Peyer's patch (tissue), 4 donors: ENCODE data around the gene CYB561D2. TPM values are rescaled to one million over a fixed set of nuclear protein-coding genes. Genes with fewer than 3 reads are reported as not detected.

Experiments used
- DNase-seq, 3 donors: peaks; one replicate each; pipeline ENCODE4 v3.0.0-alpha.2; 2017 to 2019
- H3K27ac ChIP-seq, 4 donors: fragments of 200-600 bp; sonication (generic); one replicate each; pipeline ENCODE4 v1.5.1; 2016 to 2019
- H3K27me3 ChIP-seq, 2 donors: fragments of 200-600 bp; sonication (generic); one replicate each; pipeline ENCODE4 v1.5.1; 2019
- H3K36me3 ChIP-seq, 3 donors: fragments of 200-600 bp; sonication (generic); one replicate each; pipeline ENCODE4 v1.5.1; 2016 to 2019
- H3K4me1 ChIP-seq, 4 donors: fragments of 200-600 bp; sonication (generic); one replicate each; pipeline ENCODE4 v1.5.1; 2016 to 2019
- H3K4me3 ChIP-seq, 4 donors: fragments of 200-600 bp; sonication (generic); 1 replicate in 3 of 4; 2 replicates in 1 of 4; pipeline ENCODE4 v1.5.1; 2016 to 2019; ENCODE audit warnings: mild to moderate bottlenecking in 1 of 4
- H3K9me3 ChIP-seq, 4 donors: fragments of 200-600 bp; sonication (generic); one replicate each; pipeline ENCODE4 v1.5.1; 2016 to 2019; ENCODE audit warnings: mild to moderate bottlenecking in 1 of 4
- CTCF ChIP-seq, 6 experiments: fragments of 450-650 bp in 4 of 6; fragments of 200-600 bp in 2 of 6; sonication (generic) in 1 of 6; IDR thresholded peaks; one replicate each; pipeline ENCODE4 v1.5.1; 2017 to 2019; ENCODE audit warnings: antibody characterized with exemption in 6 of 6, mild to moderate bottlenecking in 3 of 6, moderate library complexity in 1 of 6
- POLR2A ChIP-seq, 2 donors: fragments of 450-650 bp; IDR thresholded peaks; one replicate each; pipeline ENCODE4 v1.5.1; 2017; ENCODE audit warnings: antibody characterized with exemption in 2 of 2, mild to moderate bottlenecking in 2 of 2, moderate library complexity in 2 of 2
- total RNA-seq, 4 donors: library from RNA; depleted of rRNA; stranded (reverse); fragments of >200 nt; gene quantifications; one replicate each; pipeline ENCODE4 v1.1.0, GENCODE V29; 2016

The CYB561D2 gene
- total RNA-seq, 4 donors from 2014 or later: 22.3 to 69.5 (median 38.6) TPM

GRCh38 chr3:50337175-50337861 lies 13.3 kb upstream of the CYB561D2 start:
- peak; percentile 99 to 100 (median 99) for DNase-seq
- H3K4me1 ChIP-seq: peaks cover 3 to 71% (median 16%) of the 10 kb centered on the region in 4 donors
- TF ChIP-seq CTCF (IDR thresholded peaks at IDR 0.05): no peak
- peak; percentile 71 to 94 for TF ChIP-seq POLR2A (IDR thresholded peaks at IDR 0.05)
- peak overlapping the region; percentile 58 to 92 (median 76) for H3K4me3 ChIP-seq
- peaks cover 0 to under 1% (median 0%) of the 10 kb centered on the region in 3 donors for H3K36me3 ChIP-seq
- no peaks in the 10 kb centered on the region for H3K9me3 ChIP-seq
- peak overlapping the region; percentile 96 to 99 (median 98) for H3K27ac ChIP-seq
- no peaks in the 10 kb centered on the region for H3K27me3 ChIP-seq

GRCh38 chr3:50338965-50339364 lies 11.7 kb upstream of the CYB561D2 start:
- TF ChIP-seq CTCF (IDR thresholded peaks at IDR 0.05) (peak in 1 of 6 experiments; percentile 8), POLR2A (IDR thresholded peaks at IDR 0.05) (no peak)
- Histone ChIP-seq H3K27ac (peak overlapping the region; percentile 96 to 99 (median 98)), H3K36me3 (no peaks in the 10 kb centered on the region), H3K27me3 (no peaks in the 10 kb centered on the region), H3K4me1 (peaks cover 3 to 63% (median 16%) of the 10 kb centered on the region in 4 donors), H3K4me3 (peak overlapping the region; percentile 58 to 92 (median 76)), H3K9me3 (no peaks in the 10 kb centered on the region)
- no peak for DNase-seq

DNA sequence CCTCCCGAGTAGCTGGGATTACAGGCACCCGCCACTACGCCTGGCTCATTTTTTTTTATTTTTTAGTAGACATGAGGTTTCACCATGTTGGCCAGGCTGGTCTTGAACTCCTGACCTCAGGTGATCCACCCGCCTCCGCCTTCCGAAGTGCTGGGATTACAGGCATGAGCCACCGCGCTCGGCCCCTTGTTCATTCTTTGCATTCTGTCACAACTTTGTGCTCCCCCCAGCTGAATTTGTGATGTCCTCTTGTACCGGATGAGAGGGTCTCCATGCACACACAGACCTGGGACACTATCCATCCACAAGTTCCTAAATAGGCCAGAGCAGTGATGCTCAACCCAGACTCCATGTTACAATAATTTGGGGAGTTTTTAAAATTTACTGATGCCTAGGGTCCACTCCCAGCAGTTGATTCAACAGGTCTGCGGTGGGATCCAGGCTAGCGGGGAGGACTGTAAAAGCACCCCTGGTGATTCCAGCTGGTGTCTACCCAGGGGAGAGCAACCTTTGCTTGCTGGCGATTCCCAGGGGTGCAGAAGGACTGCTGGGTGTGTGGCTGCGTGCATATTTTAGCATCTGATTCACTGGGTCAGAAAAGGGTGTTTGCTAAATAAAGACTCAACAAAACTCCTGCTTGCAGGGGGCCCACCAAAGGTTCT lies 11.0 kb upstream of the CYB561D2 start:
- DNase-seq: no peak
- Histone ChIP-seq H3K36me3 (no peaks in the 10 kb centered on the region), H3K9me3 (no peaks in the 10 kb centered on the region), H3K4me1 (peaks cover 3 to 57% (median 13%) of the 10 kb centered on the region in 4 donors), H3K4me3 (peak overlapping the region; percentile 43 to 92 (median 70)), H3K27me3 (no peaks in the 10 kb centered on the region), H3K27ac (peak overlapping the region; percentile 91 to 99 (median 96))
- TF ChIP-seq CTCF (IDR thresholded peaks at IDR 0.05): no peak
- no peak for TF ChIP-seq POLR2A (IDR thresholded peaks at IDR 0.05)

DNA sequence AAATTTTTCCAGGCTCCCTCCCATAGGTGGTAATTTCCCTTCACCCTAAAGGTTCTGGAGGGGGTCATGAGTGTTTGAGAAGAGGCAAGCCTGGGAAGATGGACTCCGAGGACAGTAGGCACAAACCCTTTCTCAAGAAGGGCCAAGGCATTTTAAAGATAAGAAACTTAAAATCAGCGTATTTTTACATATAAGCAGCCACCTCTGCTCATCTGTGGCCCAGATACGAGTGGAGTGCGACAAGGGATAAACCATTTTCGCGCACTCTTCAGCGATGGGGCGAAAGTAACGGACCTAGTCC lies 10.6 kb upstream of the CYB561D2 start:
- Histone ChIP-seq H3K27ac (peak overlapping the region; percentile 91 to 99 (median 96)), H3K27me3 (no peaks in the 10 kb centered on the region), H3K4me1 (peaks cover 3 to 54% (median 11%) of the 10 kb centered on the region in 4 donors), H3K4me3 (peak overlapping the region; percentile 43 to 92 (median 70)), H3K9me3 (no peaks in the 10 kb centered on the region), H3K36me3 (no peaks in the 10 kb centered on the region)
- DNase-seq: no peak
- TF ChIP-seq POLR2A (IDR thresholded peaks at IDR 0.05): no peak
- no peak for TF ChIP-seq CTCF (IDR thresholded peaks at IDR 0.05)

DNA sequence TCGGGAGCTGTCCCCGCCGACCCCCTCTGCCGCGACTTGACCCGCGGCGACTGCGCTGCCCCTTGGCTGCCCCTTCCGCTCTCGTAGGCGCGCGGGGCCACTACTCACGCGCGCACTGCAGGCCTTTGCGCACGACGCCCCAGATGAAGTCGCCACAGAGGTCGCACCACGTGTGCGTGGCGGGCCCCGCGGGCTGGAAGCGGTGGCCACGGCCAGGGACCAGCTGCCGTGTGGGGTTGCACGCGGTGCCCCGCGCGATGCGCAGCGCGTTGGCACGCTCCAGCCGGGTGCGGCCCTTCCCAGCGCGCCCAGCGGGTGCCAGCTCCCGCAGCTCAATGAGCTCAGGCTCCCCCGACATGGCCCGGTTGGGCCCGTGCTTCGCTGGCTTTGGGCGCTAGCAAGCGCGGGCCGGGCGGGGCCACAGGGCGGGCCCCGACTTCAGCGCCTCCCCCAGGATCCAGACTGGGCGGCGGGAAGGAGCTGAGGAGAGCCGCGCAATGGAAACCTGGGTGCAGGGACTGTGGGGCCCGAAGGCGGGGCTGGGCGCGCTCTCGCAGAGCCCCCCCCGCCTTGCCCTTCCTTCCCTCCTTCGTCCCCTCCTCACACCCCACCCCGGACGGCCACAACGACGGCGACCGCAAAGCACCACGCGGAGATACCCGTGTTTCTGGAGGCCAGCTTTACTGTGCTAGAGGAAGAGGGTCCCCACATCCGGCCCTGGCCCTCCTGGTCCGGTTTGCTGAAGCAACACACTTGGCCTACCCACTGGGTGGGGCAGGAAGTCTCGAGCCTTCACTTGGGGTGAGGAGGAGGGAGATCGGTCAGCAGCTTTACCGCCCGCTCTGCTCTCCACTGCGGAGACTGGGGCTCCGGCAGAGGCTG lies 10.0 kb upstream of the CYB561D2 start, which contains the start of gene RASSF1:
RASSF1 (minus strand) TSS at position 389 of the 882 bp plus-strand sequence; CDS start at position 358, 31 bp downstream.
- peak; percentile 84 to 93 (median 88) for DNase-seq
- Histone ChIP-seq H3K27me3 (no peaks in the 10 kb centered on the region), H3K27ac (peak within 1 kb of the TSS; percentile 91 to 99 (median 96)), H3K4me1 (peaks cover 6 to 54% (median 15%) of the 10 kb centered on the region in 4 donors), H3K9me3 (no peaks in the 10 kb centered on the region), H3K4me3 (peak within 1 kb of the TSS; percentile 43 to 92 (median 70)), H3K36me3 (no peaks in the 10 kb centered on the region)
- no peak for TF ChIP-seq POLR2A (IDR thresholded peaks at IDR 0.05)
- TF ChIP-seq CTCF (IDR thresholded peaks at IDR 0.05): no peak
